Choroid plexus epithelial cell (primary cell): ENCODE data around the gene VIPR2.
"Not testable (repeated sequence)": the region's sequence is repeated elsewhere in the genome, so short reads cannot be mapped to it uniquely, and the experiment has no call there.

Experiments
- DNase-seq: peaks from one replicate; pipeline ENCODE4 v3.0.0-alpha.2; 2010; ENCODE audit warnings: low read depth
- H3K4me3 ChIP-seq: 2 replicates; pipeline ENCODE4 v1.5.1; 2011; ENCODE audit warnings: low read depth, mild to moderate bottlenecking, control low read depth, low read length, moderate library complexity
- TF ChIP-seq, protein P1 (sequence below): conservative IDR thresholded peaks from 2 replicates; pipeline ENCODE4 v1.5.1; 2011; ENCODE audit warnings: low read depth, mild to moderate bottlenecking, control low read depth, inconsistent platforms, low read length, moderate library complexity

The VIPR2 gene

DNA sequence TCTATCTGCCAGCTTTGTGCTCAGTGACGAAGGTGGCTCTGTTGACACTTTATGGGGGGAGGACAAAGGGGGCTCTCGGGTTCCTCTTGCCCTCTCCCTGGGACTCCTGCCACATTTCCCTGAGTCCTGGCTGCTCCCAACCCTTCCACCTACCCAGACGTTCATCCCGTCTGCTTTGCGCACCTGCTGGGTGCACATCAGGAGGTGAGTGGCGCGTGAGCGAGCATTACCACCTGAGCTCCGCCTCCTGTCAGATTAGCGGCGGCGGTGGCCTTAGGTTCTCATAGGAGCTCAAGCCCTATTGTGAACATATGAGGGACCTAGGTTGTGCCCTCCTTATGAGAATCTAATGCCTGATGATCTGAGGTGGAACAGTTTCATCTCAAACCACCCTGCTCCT is 151.1 kb downstream of the VIPR2 start:
- TF ChIP-seq, protein P1, sequence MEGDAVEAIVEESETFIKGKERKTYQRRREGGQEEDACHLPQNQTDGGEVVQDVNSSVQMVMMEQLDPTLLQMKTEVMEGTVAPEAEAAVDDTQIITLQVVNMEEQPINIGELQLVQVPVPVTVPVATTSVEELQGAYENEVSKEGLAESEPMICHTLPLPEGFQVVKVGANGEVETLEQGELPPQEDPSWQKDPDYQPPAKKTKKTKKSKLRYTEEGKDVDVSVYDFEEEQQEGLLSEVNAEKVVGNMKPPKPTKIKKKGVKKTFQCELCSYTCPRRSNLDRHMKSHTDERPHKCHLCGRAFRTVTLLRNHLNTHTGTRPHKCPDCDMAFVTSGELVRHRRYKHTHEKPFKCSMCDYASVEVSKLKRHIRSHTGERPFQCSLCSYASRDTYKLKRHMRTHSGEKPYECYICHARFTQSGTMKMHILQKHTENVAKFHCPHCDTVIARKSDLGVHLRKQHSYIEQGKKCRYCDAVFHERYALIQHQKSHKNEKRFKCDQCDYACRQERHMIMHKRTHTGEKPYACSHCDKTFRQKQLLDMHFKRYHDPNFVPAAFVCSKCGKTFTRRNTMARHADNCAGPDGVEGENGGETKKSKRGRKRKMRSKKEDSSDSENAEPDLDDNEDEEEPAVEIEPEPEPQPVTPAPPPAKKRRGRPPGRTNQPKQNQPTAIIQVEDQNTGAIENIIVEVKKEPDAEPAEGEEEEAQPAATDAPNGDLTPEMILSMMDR = no peak
- DNase-seq = no peak
- H3K4me3 ChIP-seq = no peak overlapping the region

DNA sequence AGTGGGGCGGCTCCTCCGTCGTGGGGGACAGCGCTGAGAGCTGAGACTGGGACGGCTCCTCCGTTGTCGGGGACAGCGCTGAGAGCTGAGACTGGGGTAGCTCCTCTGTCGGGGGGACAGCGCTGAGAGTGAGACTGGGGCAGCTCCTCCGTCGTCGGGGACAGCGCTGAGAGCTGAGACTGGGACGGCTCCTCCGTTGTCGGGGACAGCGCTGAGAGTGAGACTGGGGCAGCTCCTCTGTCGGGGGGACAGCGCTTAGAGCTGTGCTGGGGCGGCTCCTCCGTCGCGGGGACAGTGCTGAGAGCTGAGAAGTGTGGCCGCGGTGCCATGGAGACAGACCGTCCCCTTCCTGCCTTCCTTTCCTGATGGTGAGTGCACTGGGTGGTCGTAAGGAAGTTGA is 151.9 kb downstream of the VIPR2 start:
- no peak overlapping the region for H3K4me3 ChIP-seq
- no peak for DNase-seq
- TF ChIP-seq, protein P1 = no peak

DNA sequence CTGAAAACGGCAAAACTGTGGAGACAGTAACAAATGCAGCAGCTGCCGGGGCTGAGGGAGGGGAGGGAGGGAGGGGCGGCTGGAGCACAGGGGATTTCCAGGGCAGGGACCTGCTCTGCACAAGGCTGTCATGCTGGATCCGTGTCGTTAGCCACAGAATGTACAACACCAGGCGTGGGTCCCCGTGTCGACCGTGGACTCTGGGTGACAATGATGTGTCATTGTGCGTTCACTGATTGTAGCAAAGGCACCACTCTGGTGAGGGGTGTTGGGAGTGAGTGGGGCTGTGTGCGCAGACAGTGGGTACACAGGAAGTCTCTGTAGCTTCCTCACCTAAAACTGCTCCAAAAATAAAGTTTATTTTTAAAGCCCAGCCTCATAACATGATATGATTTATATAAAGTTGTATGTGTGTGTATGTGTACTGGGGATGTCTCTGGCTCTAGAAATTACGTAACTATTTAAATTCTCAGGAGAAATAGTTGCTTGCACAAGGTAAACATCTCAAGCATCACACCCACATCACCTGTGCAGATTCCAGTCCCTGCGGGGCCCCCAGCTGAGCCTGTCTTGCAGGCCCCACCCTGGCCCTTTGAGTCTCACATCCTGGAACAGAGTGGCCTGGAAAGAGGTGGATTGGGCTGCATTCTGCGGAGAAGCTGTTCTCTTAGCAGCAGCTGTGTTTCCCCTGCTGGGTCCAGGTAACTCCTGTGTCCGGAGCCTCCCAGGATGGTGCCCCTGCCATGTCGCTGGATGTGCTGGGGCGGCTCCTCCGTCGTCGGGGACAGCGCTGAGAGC is 152.6 kb downstream of the VIPR2 start:
- DNase-seq = no peak
- TF ChIP-seq, protein P1 = no peak
- H3K4me3 ChIP-seq = no peak overlapping the region

DNA sequence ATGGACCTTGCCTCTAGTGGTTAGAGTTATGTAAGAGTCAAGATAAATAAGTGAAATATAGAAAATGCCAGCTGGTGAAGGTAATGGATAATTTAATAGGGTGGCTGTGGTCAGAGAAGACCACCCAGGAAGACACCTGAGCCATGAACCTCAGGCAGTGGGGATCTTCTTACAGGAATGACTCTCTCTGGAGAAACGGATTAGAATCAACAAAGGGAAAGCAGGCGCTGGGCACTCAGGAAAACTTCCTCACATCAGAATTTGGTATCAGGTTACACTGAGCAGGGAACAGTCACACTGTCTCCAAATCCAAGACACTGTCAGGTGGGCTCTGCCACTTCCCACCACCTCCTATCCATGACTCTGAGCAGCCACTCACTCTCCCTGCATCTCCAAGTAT is 155.7 kb downstream of the VIPR2 start:
- no peak overlapping the region for H3K4me3 ChIP-seq
- DNase-seq = no peak
- TF ChIP-seq, protein P1 = no peak

DNA sequence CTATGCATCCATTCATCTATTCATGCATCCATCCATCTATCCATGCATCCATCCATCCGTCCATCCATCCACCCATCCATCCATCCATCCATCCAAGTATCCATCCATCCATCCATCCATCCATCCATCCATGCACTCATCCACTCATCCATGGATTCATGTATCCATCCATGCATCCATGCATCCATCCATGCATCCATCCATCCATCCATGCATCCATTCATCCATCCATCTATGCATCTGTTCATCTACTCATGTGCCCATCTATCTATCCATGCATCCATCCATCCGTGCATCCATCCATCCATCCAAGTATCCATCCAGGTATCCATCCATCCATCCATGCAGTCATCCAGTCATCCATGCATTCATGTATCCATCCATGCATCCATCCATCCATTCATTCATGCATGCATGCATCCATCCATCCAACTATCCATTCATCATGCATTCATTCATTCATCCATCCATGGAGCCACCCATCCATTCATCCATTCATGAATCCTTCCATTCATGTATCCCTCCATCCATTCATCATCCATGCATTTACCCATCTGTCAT is 156.3 kb downstream of the VIPR2 start:
- H3K4me3 ChIP-seq = no peak overlapping the region
- DNase-seq = no peak
- TF ChIP-seq, protein P1 = no peak

DNA sequence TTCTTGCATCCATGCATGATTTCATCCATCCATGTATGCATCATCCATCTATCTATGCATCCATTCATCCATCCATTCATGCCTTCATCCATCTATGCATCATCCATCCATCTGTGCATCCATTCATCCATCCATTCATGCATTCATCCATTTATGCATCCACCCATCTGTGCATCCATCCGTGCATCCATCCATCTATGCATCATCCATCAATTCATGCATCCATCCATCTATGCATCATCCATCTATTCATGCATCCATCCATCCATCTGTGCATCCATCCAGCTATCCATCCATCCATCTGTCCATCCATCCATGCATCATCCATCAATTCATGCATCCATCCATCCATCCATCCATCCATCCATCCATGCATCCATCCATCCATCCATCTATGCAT is 157.0 kb downstream of the VIPR2 start:
- DNase-seq = no peak
- TF ChIP-seq, protein P1 = no peak

DNA sequence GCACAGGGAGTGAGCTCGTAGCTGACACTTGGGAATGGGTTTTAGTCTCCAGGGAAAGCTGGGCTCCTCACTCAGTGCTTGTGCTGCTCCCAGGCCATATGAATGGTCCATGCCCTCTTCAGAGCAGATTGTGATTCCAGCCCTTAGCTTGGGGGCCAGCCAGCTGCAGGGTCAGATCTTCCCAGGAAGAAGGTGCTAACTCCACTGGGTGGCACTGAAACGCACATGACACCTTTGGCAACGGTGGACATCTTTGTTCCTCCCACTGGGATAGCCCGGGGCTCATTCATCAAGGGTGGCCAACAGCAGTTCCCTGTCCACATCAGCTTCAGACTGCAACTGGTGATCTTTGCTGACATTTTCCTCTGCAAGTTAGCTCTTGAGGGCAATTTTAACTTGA is 159.1 kb downstream of the VIPR2 start:
- DNase-seq = no peak
- H3K4me3 ChIP-seq = no peak overlapping the region
- TF ChIP-seq, protein P1 = no peak

More for the DNA sequence above, 157.0 kb downstream of the VIPR2 start:
- no peak overlapping the region for H3K4me3 ChIP-seq

DNA sequence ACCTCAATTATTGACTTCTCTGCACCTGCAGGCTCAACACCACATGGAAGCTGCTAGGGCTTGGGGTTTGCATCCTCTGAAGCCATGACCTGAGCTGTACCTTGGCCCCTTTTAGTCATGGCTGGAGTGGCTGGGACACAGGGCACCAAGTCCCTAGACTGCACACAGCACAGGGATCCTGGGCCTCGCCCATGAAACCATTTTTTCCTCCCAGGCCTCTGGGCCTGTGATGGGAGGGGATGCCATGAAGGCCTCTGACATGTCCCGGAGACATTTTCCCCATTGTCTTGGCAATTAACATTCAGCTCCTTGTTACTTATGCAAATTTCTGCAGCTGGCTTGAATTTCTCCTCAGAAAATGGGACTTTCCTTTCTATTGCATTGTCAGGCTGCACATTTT is 160.7 kb downstream of the VIPR2 start:
- H3K4me3 ChIP-seq, DNase-seq: not testable (repeated sequence)

DNA sequence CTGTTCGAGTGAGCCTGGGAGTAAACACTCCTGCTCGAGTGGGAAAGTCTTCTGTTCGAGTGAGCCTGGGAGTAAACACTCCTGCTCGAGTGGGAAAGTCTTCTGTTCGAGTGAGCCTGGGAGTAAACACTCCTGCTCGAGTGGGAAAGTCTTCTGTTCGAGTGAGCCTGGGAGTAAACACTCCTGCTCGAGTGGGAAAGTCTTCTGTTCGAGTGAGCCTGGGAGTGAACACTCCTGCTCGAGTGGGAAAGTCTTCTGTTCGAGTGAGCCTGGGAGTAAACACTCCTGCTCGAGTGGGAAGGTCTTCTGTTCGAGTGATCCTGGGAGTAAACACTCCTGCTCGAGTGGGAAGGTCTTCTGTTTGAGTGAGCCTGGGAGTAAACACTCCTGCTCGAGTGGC is 162.6 kb downstream of the VIPR2 start:
- not testable (repeated sequence) for DNase-seq, H3K4me3 ChIP-seq
